ENCODE measurements around the gene PRM3. TPM values are rescaled to one million over a fixed set of nuclear protein-coding genes. Genes with fewer than 3 reads are reported as not detected.

The PRM3 gene
- total RNA-seq, 2 experiments from 2014 or later: not detected

- Mint-ChIP-seq H3K36me3 (ENCODE audit: low read depth) (no peaks in the 10 kb centered on the region), H3K9me3 (no peaks in the 10 kb centered on the region), H3K27ac (peak overlapping the region; percentile 99), H3K27me3 (no peaks in the 10 kb centered on the region), H3K4me1 (ENCODE audit: low read depth) (peaks cover 42% of the 10 kb centered on the region), H3K4me3 (peak overlapping the region; percentile 84)
- peak in 1 of 14 experiments; percentile 10 for DNase-seq
- Histone ChIP-seq H3K4me3 (ENCODE audit: low read length) (peak overlapping the region; percentile 51), H3K4me1 (ENCODE audit: insufficient read depth, low read length) (peaks cover 52% of the 10 kb centered on the region), H3K9me3 (ENCODE audit: control insufficient read depth in 1 of 2, insufficient read depth in 1 of 2, low read length in 2 of 2) (no peaks in the 10 kb centered on the region), H3K27me3 (ENCODE audit: control insufficient read depth in 1 of 2, insufficient read depth in 2 of 2, low read length in 2 of 2) (no peaks in the 10 kb centered on the region), H3K36me3 (ENCODE audit: insufficient read depth, low read length) (no peaks in the 10 kb centered on the region), H3K27ac (ENCODE audit: low read depth in 1 of 2, low read length in 2 of 2) (peak overlapping the region; percentile 91 to 92)
- ChIA-PET POLR2A (interaction anchor here (0.6 to 5.2 kb wide), 15 partner anchors 8 to 284 kb away, joined by 3 to 195 read pairs (median 4); partner anchors contain the start of genes DEXI and SOCS1), CTCF (interaction anchor here (0.7 to 2.3 kb wide), 5 partner anchors 30 to 243 kb away, joined by 3 to 24 read pairs (median 3); partner anchors contain the start of gene SOCS1)
- ATAC-seq (ENCODE audit: poor library complexity): no peak
- no peak for TF ChIP-seq CTCF (IDR thresholded peaks at IDR 0.05)
- intact Hi-C loops (cut with DNase I, micrococcal nuclease): loop anchor here (1.0 to 10.0 kb wide), 3 partner anchors 25 to 129 kb away; no protein-coding TSS in a partner anchor
Measured at GRCh38 chr16:11225677-11226549, 47.5 kb downstream of the PRM3 start.

DNA sequence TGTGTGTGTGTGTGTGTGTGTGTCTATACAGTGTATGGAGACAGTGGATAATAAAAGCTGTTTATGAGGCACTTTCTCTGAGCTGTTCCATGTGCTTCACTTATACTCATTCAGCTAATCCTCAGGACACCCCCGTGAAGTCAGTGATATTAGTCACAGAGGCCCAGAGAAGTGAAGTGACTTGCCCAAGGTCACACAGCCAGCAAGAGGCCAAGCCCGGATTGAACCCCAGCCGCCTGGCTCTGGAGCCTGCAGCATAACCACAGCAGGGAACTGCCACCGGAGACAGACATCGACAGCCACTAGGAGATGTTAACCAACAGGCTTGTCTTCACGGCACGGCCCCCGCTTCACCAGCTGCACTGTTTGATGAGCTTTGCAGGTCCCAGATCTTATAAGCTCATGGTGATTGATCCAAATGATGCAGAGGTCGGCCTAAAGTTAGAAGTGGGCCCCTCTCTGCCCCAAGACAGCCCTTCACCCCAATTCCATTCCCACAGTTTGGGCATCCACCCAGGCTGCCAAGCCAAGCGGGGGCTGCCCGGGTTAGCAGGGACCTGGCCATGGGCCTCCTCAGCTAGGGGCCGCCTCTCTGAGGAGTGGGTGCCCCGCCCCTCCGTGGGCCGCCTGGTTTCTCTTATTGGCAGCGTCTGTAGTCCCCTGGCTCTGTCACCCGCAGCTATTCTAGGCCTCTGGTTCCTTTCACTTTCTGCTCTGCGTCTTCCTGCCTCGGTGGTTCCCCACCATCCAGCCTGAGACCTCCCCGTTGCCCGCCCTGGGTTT, 48.3 kb downstream of the PRM3 start:
- peak; percentile 82 for ATAC-seq (ENCODE audit: poor library complexity)
- peak; percentile 49 to 94 (median 73) for DNase-seq
- H3K4me3 ChIP-seq (ENCODE audit: low read length): peak overlapping the region; percentile 51
- Mint-ChIP-seq H3K36me3 (ENCODE audit: low read depth) (no peaks in the 10 kb centered on the region), H3K27ac (peak overlapping the region; percentile 99), H3K4me1 (ENCODE audit: low read depth) (peaks cover 42% of the 10 kb centered on the region), H3K27me3 (no peaks in the 10 kb centered on the region), H3K9me3 (no peaks in the 10 kb centered on the region), H3K4me3 (peak overlapping the region; percentile 84)
- ChIA-PET CTCF (interaction anchor here (0.7 to 2.3 kb wide), 6 partner anchors 28 to 242 kb away, joined by 3 to 24 read pairs (median 3); partner anchors contain the start of gene SOCS1), POLR2A (interaction anchor here (0.6 to 5.2 kb wide), 19 partner anchors 9 to 518 kb away, joined by 3 to 195 read pairs (median 4); partner anchors contain the start of genes DEXI and SOCS1)
- TF ChIP-seq CTCF (IDR thresholded peaks at IDR 0.05): no peak
- no peaks in the 10 kb centered on the region for H3K36me3 ChIP-seq (ENCODE audit: insufficient read depth, low read length)
- H3K27ac ChIP-seq (ENCODE audit: low read depth in 1 of 2, low read length in 2 of 2): peak overlapping the region; percentile 91 to 92
- H3K4me1 ChIP-seq (ENCODE audit: insufficient read depth, low read length): peaks cover 51% of the 10 kb centered on the region
- intact Hi-C loops (cut with DNase I, micrococcal nuclease): loop anchor here (1.0 to 10.0 kb wide), 3 partner anchors 26 to 130 kb away; no protein-coding TSS in a partner anchor
- no peaks in the 10 kb centered on the region for H3K27me3 ChIP-seq (ENCODE audit: control insufficient read depth in 1 of 2, insufficient read depth in 2 of 2, low read length in 2 of 2)
- H3K9me3 ChIP-seq (ENCODE audit: control insufficient read depth in 1 of 2, insufficient read depth in 1 of 2, low read length in 2 of 2): no peaks in the 10 kb centered on the region

Measured in CD4-positive, alpha-beta T cell (primary cell).